Aorta (tissue), 5 donors: ENCODE data around the gene DCBLD1. TPM values are rescaled to one million over a fixed set of nuclear protein-coding genes. Genes with fewer than 3 reads are reported as not detected.

Experiments
- ATAC-seq: fragments of 200-7000 bp; cut with Tn5 transposase; one replicate; pipeline ENCODE4 v1.9.1; 2022; ENCODE audit warnings: moderate library complexity; ENCODE audit not compliant: low FRiP score
- DNase-seq, 2 donors: peaks; one replicate each; pipeline ENCODE4 v3.0.0-alpha.2; 2020
- H3K27ac ChIP-seq, 2 donors: one replicate each; pipeline ENCODE4 v1.5.1; 2013; ENCODE audit warnings: low read length in 2 of 2, mild to moderate bottlenecking in 2 of 2, moderate library complexity in 2 of 2, control low read depth in 1 of 2, inconsistent platforms in 1 of 2, low read depth in 1 of 2
- H3K27me3 ChIP-seq, 2 donors: one replicate each; pipeline ENCODE4 v1.6.1; 2013; ENCODE audit warnings: control low read depth in 1 of 2, low read length in 1 of 2, mild to moderate bottlenecking in 1 of 2, moderate library complexity in 1 of 2; ENCODE audit not compliant: insufficient read depth in 2 of 2, control insufficient read depth in 1 of 2
- H3K36me3 ChIP-seq, 2 donors: one replicate each; pipeline ENCODE4 v1.6.1; 2013; ENCODE audit warnings: control low read depth in 1 of 2, low read length in 1 of 2, mild to moderate bottlenecking in 1 of 2; ENCODE audit not compliant: insufficient read depth in 2 of 2, control insufficient read depth in 1 of 2
- H3K4me1 ChIP-seq, 2 donors: one replicate each; pipeline ENCODE4 v1.6.1; 2013; ENCODE audit warnings: low read length in 2 of 2, control low read depth in 1 of 2, mild to moderate bottlenecking in 1 of 2, moderate library complexity in 1 of 2; ENCODE audit not compliant: insufficient read depth in 2 of 2, control insufficient read depth in 1 of 2
- H3K4me3 ChIP-seq, 2 donors: one replicate each; pipeline ENCODE4 v1.5.1; 2013; ENCODE audit warnings: low read length in 2 of 2, control low read depth in 1 of 2, mild to moderate bottlenecking in 1 of 2
- H3K9me3 ChIP-seq: one replicate; pipeline ENCODE4 v1.6.1; 2013; ENCODE audit warnings: mild to moderate bottlenecking, low read length; ENCODE audit not compliant: control insufficient read depth
- WGBS, 2 donors: extraction: QIAGEN DNeasy Blood & Tissue Kit; methylation state at CpG; one replicate each; pipeline ENCODE4 v1.1.7; 2013; 5-methylcytosine and 5-hydroxymethylcytosine counted together
- intact Hi-C, 2 donors: fragments of 100-400 bp; cut with DNase I; formaldehyde crosslinking; loops; one replicate each; pipeline versions ENCODE4 v1.14.2 to v1.15.0; 2022
- polyA plus RNA-seq, 2 donors: library from polyadenylated mRNA; stranded (reverse); fragments of 200-250 nt; gene quantifications; one replicate each; pipeline ENCODE4 v1.2.3, GENCODE V29; 2013
- total RNA-seq, 2 donors: library from RNA; stranded (reverse); fragmentation: NEBNext Ultra II Directional; extraction: Animal tissue kit (Norgen Biotek cat#: 25700); gene quantifications; one replicate each; pipeline ENCODE4 v1.2.1, GENCODE V29; 2021
- donor health status: healthy with polysubstance abuse.
- donor health status: Bipolar disorder and iron deficiency.
- donor health status: DM: no; HTN: no; CAD: no.
- donor health status: DM: no; HTN: no; CAD: no.
- donor health status: DM: yes; HTN: yes; CAD: no.

The DCBLD1 gene
- total and polyA plus RNA-seq, 4 donors: 2.4 to 16.8 (median 12.4) TPM

GRCh38 chr6:117557951-117558350 lies 75.5 kb downstream of the DCBLD1 start:
- no peaks in the 10 kb centered on the region for H3K27me3 ChIP-seq
- intact Hi-C loops: loop anchor here (5.0 kb wide), 1 partner anchor 211 kb away; no protein-coding TSS in a partner anchor

GRCh38 chr6:117558818-117559217 lies 76.3 kb downstream of the DCBLD1 start:
- no peaks in the 10 kb centered on the region for H3K9me3 ChIP-seq
- H3K4me3 ChIP-seq: no peak overlapping the region
- H3K36me3 ChIP-seq: peaks cover 0 to 2% of the 10 kb centered on the region in 2 donors
- no peak for DNase-seq
- 79 to 91% methylated on average over 4 of the region's 4 CpGs for WGBS, 2 donors
- intact Hi-C loops: loop anchor here (5.0 kb wide), 1 partner anchor 212 kb away; no protein-coding TSS in a partner anchor
- no peaks in the 10 kb centered on the region for H3K27me3 ChIP-seq
- no peak overlapping the region for H3K27ac ChIP-seq
- H3K4me1 ChIP-seq: no peaks in the 10 kb centered on the region
- no peak for ATAC-seq

More at GRCh38 chr6:117557951-117558350, 75.5 kb downstream of the DCBLD1 start:
- H3K36me3 ChIP-seq: peaks cover 0 to 2% of the 10 kb centered on the region in 2 donors
- H3K4me3 ChIP-seq: no peak overlapping the region
- WGBS, 2 donors: 59 to 65% methylated on average over 3 of the region's 3 CpGs
- H3K27ac ChIP-seq: no peak overlapping the region
- H3K4me1 ChIP-seq: no peaks in the 10 kb centered on the region
- H3K9me3 ChIP-seq: no peaks in the 10 kb centered on the region
- DNase-seq (no peak), ATAC-seq (no peak)

- WGBS, 2 donors: 68 to 78% methylated on average over 4 of the region's 4 CpGs
- Histone ChIP-seq H3K9me3 (no peaks in the 10 kb centered on the region), H3K4me1 (no peaks in the 10 kb centered on the region), H3K27ac (no peak overlapping the region), H3K36me3 (peaks cover 0 to 2% of the 10 kb centered on the region in 2 donors), H3K27me3 (no peaks in the 10 kb centered on the region), H3K4me3 (no peak overlapping the region)
- ATAC-seq (no peak), DNase-seq (no peak)
- intact Hi-C loops: loop anchor here (5.0 kb wide), 1 partner anchor 212 kb away; no protein-coding TSS in a partner anchor
These were observed 76.8 kb downstream of the DCBLD1 start for GRCh38 chr6:117559299-117559698.

- 50 to 58% methylated on average over 3 of the region's 3 CpGs for WGBS, 2 donors
These were observed 78.7 kb downstream of the DCBLD1 start for GRCh38 chr6:117561128-117561527.

GRCh38 chr6:117564681-117565080 lies 82.2 kb downstream of the DCBLD1 start:
- WGBS, 2 donors: 90 to 91% methylated on average over 1 of the region's 1 CpG
- DNase-seq (no peak), ATAC-seq (no peak)
- Histone ChIP-seq H3K4me1 (no peaks in the 10 kb centered on the region), H3K27ac (no peak overlapping the region), H3K27me3 (no peaks in the 10 kb centered on the region), H3K9me3 (no peaks in the 10 kb centered on the region), H3K4me3 (no peak overlapping the region), H3K36me3 (peaks cover 0 to 2% of the 10 kb centered on the region in 2 donors)
- intact Hi-C loops: no loop called here

More at GRCh38 chr6:117561128-117561527, 78.7 kb downstream of the DCBLD1 start:
- Histone ChIP-seq H3K27me3 (no peaks in the 10 kb centered on the region), H3K4me3 (no peak overlapping the region), H3K4me1 (no peaks in the 10 kb centered on the region), H3K36me3 (peaks cover 0 to 2% of the 10 kb centered on the region in 2 donors), H3K27ac (no peak overlapping the region), H3K9me3 (no peaks in the 10 kb centered on the region)
- DNase-seq (no peak), ATAC-seq (no peak)
- intact Hi-C loops: no loop called here

GRCh38 chr6:117568247-117568646 lies 85.8 kb downstream of the DCBLD1 start:
- H3K36me3 ChIP-seq: peaks cover 0 to 2% of the 10 kb centered on the region in 2 donors
- H3K9me3 ChIP-seq: no peaks in the 10 kb centered on the region
- H3K4me3 ChIP-seq: no peak overlapping the region
- no peaks in the 10 kb centered on the region for H3K27me3 ChIP-seq
- intact Hi-C loops: no loop called here
- 94 to 96% methylated on average over 2 of the region's 2 CpGs for WGBS, 2 donors
- H3K4me1 ChIP-seq: no peaks in the 10 kb centered on the region
- H3K27ac ChIP-seq: no peak overlapping the region
- ATAC-seq: no peak
- no peak for DNase-seq

GRCh38 chr6:117568831-117569410 lies 86.4 kb downstream of the DCBLD1 start:
- WGBS, 2 donors: 0 to 68% methylated on average over 1 of the region's 1 CpG
- DNase-seq (no peak), ATAC-seq (no peak)
- Histone ChIP-seq H3K9me3 (no peaks in the 10 kb centered on the region), H3K36me3 (peaks cover 0 to 2% of the 10 kb centered on the region in 2 donors), H3K27ac (no peak overlapping the region), H3K27me3 (no peaks in the 10 kb centered on the region), H3K4me1 (no peaks in the 10 kb centered on the region), H3K4me3 (no peak overlapping the region)
- intact Hi-C loops: no loop called here

GRCh38 chr6:117573006-117573680 lies 90.7 kb downstream of the DCBLD1 start:
- Histone ChIP-seq H3K27ac (no peak overlapping the region), H3K4me3 (no peak overlapping the region), H3K27me3 (no peaks in the 10 kb centered on the region), H3K4me1 (no peaks in the 10 kb centered on the region), H3K9me3 (no peaks in the 10 kb centered on the region), H3K36me3 (peaks cover 0 to 2% of the 10 kb centered on the region in 2 donors)
- 86 to 87% methylated on average over 5 of the region's 5 CpGs for WGBS, 2 donors
- DNase-seq (no peak), ATAC-seq (no peak)
- intact Hi-C loops: no loop called here

- intact Hi-C loops: no loop called here
- Histone ChIP-seq H3K4me3 (no peak overlapping the region), H3K9me3 (no peaks in the 10 kb centered on the region), H3K27me3 (no peaks in the 10 kb centered on the region), H3K4me1 (no peaks in the 10 kb centered on the region), H3K36me3 (peaks cover 0 to 2% of the 10 kb centered on the region in 2 donors), H3K27ac (no peak overlapping the region)
- no peak for ATAC-seq
- no peak for DNase-seq
- 85% methylated on average over 4 of the region's 4 CpGs for WGBS, 2 donors
These were observed 91.7 kb downstream of the DCBLD1 start for GRCh38 chr6:117574198-117574597.
